Activated CD4-positive, CD25-positive, alpha-beta regulatory T cell treated with anti-CD3 and anti-CD28 coated beads, Interleukin-2, amount 50 U/mL, for 72 hours (primary cell): ENCODE measurements around the gene MTSS2.

ENCODE experiments used
- DNase-seq: peaks from one replicate; pipeline ENCODE4 v3.0.0; 2021

Gene MTSS2

GRCh38 chr16:70685938-70686375, at the start of gene MTSS2:
MTSS2 (minus strand) TSS chr16:70686053; CDS start chr16:70685791, 262 bp downstream.
- DNase-seq, result no peak

GRCh38 chr16:70735141-70735979, 49.5 kb upstream of the MTSS2 start:
- no peak for DNase-seq

GRCh38 chr16:70734522-70735095, 48.8 kb upstream of the MTSS2 start:
- DNase-seq, result no peak

GRCh38 chr16:70730944-70731343, 45.1 kb upstream of the MTSS2 start:
- DNase-seq, result no peak

- no peak for DNase-seq
These were observed 44.2 kb upstream of the MTSS2 start for GRCh38 chr16:70730031-70730430.

- no peak for DNase-seq
These were observed 43.4 kb upstream of the MTSS2 start for GRCh38 chr16:70729292-70729691.

- DNase-seq, result no peak
These were observed 42.3 kb upstream of the MTSS2 start for GRCh38 chr16:70728150-70728549.

- no peak for DNase-seq
These were observed 41.1 kb upstream of the MTSS2 start for GRCh38 chr16:70726892-70727361.

- no peak for DNase-seq
These were observed 40.3 kb upstream of the MTSS2 start for GRCh38 chr16:70725912-70726828.

- no peak for DNase-seq
These were observed 39.4 kb upstream of the MTSS2 start for GRCh38 chr16:70725024-70725911.

GRCh38 chr16:70724146-70725023, 38.5 kb upstream of the MTSS2 start:
- DNase-seq, result no peak

- DNase-seq, result no peak
These were observed 37.9 kb upstream of the MTSS2 start for GRCh38 chr16:70723740-70724145.

GRCh38 chr16:70721202-70721963, 35.5 kb upstream of the MTSS2 start:
- no peak for DNase-seq

GRCh38 chr16:70720425-70721201, 34.8 kb upstream of the MTSS2 start:
- no peak for DNase-seq

- no peak for DNase-seq
These were observed 31.2 kb upstream of the MTSS2 start for GRCh38 chr16:70717065-70717464.

- no peak for DNase-seq
These were observed 30.1 kb upstream of the MTSS2 start for GRCh38 chr16:70715860-70716357.

GRCh38 chr16:70715055-70715858, 29.4 kb upstream of the MTSS2 start:
- no peak for DNase-seq

GRCh38 chr16:70714581-70715054, 28.8 kb upstream of the MTSS2 start:
- no peak for DNase-seq
